Breast epithelium (tissue), 4 donors: ENCODE measurements around the gene NUDT2. TPM values are rescaled to one million over a fixed set of nuclear protein-coding genes. Genes with fewer than 3 reads are reported as not detected.

ENCODE experiments used
- DNase-seq, 2 donors: peaks; one replicate each; pipeline ENCODE4 v3.0.0-alpha.2; 2019; ENCODE audit warnings: low spot score in 2 of 2
- H3K27ac ChIP-seq, 2 donors: fragments of 200-600 bp; sonication (generic) in 1 of 2; one replicate each; pipeline ENCODE4 v1.5.1; 2016 to 2019; ENCODE audit warnings: mild to moderate bottlenecking in 1 of 2
- H3K27me3 ChIP-seq, 2 donors: fragments of 200-600 bp; sonication (generic) in 1 of 2; one replicate each; pipeline versions ENCODE4 v1.5.1 to v1.6.0; 2017 to 2019; ENCODE audit warnings: control low read depth in 1 of 2, mild to moderate bottlenecking in 1 of 2
- H3K36me3 ChIP-seq: fragments of 200-600 bp; one replicate; pipeline ENCODE4 v1.5.1; 2019
- H3K4me1 ChIP-seq, 2 donors: fragments of 200-600 bp; sonication (generic); one replicate each; pipeline ENCODE4 v1.5.1; 2016 to 2019; ENCODE audit warnings: control low read depth in 1 of 2
- H3K4me3 ChIP-seq, 3 donors: fragments of 200-600 bp; sonication (generic); 1 replicate in 2 of 3; 2 replicates in 1 of 3; pipeline ENCODE4 v1.5.1; 2016 to 2019; ENCODE audit warnings: mild to moderate bottlenecking in 3 of 3, moderate library complexity in 2 of 3
- H3K9me3 ChIP-seq, 2 donors: fragments of 200-600 bp; sonication (generic) in 1 of 2; one replicate each; pipeline ENCODE4 v1.5.1; 2016 to 2019; ENCODE audit warnings: control low read depth in 1 of 2
- CTCF ChIP-seq, 3 donors: fragments of 450-650 bp; IDR thresholded peaks; one replicate each; pipeline ENCODE4 v1.5.1; 2016 to 2017; ENCODE audit warnings: antibody characterized with exemption in 3 of 3, mild to moderate bottlenecking in 3 of 3, moderate library complexity in 3 of 3
- POLR2A ChIP-seq: fragments of 450-650 bp; IDR thresholded peaks from one replicate; pipeline ENCODE4 v1.6.1; 2016; ENCODE audit warnings: antibody characterized with exemption, mild to moderate bottlenecking, moderate library complexity
- POLR2AphosphoS5 ChIP-seq, 3 donors: sonication (generic); formaldehyde crosslinking; IDR thresholded peaks; one replicate each; pipeline ENCODE4 v1.6.1; 2017; ENCODE audit warnings: antibody characterized with exemption in 3 of 3
- intact Hi-C: fragments of 100-400 bp; cut with DNase I; formaldehyde crosslinking; loops from one replicate; pipeline ENCODE4 v1.15.1; 2023; ENCODE audit warnings: low total_unique reads
- total RNA-seq, 3 donors: library from RNA; depleted of rRNA; stranded (reverse); fragments of >200 nt; gene quantifications; one replicate each; pipeline ENCODE4 v1.1.0, GENCODE V29; 2016

The NUDT2 gene
- total RNA-seq, 3 donors from 2014 or later: 20.0 to 22.0 (median 21.6) TPM

GRCh38 chr9:34380034-34380510 is 50.7 kb downstream of the NUDT2 start:
- no peaks in the 10 kb centered on the region for H3K27me3 ChIP-seq
- no peaks in the 10 kb centered on the region for H3K36me3 ChIP-seq
- no peak for DNase-seq
- peak overlapping the region; percentile 42 to 76 (median 56) for H3K4me3 ChIP-seq
- no peak for TF ChIP-seq POLR2AphosphoS5 (IDR thresholded peaks at IDR 0.05)
- no peak for TF ChIP-seq CTCF (IDR thresholded peaks at IDR 0.05)
- TF ChIP-seq POLR2A: no peak
- H3K9me3 ChIP-seq: no peaks in the 10 kb centered on the region
- intact Hi-C loops: no loop called here
- peak overlapping the region in 1 of 2 donors; percentile 16 for H3K27ac ChIP-seq
- peaks cover 3 to 6% of the 10 kb centered on the region in 2 donors for H3K4me1 ChIP-seq

GRCh38 chr9:34380511-34381315 is 51.3 kb downstream of the NUDT2 start:
- Histone ChIP-seq H3K4me3 (peak overlapping the region; percentile 42 to 76 (median 56)), H3K27ac (peak overlapping the region in 1 of 2 donors; percentile 30), H3K27me3 (no peaks in the 10 kb centered on the region), H3K4me1 (peaks cover 0 to 6% of the 10 kb centered on the region in 2 donors), H3K36me3 (no peaks in the 10 kb centered on the region), H3K9me3 (no peaks in the 10 kb centered on the region)
- no peak for TF ChIP-seq POLR2AphosphoS5 (IDR thresholded peaks at IDR 0.05)
- TF ChIP-seq POLR2A: no peak
- no peak for TF ChIP-seq CTCF (IDR thresholded peaks at IDR 0.05)
- intact Hi-C loops: no loop called here
- no peak for DNase-seq

GRCh38 chr9:34381323-34381722 is 52.0 kb downstream of the NUDT2 start:
- DNase-seq: no peak
- H3K4me3 ChIP-seq: peak overlapping the region; percentile 42 to 76 (median 56)
- H3K27me3 ChIP-seq: no peaks in the 10 kb centered on the region
- H3K36me3 ChIP-seq: no peaks in the 10 kb centered on the region
- TF ChIP-seq CTCF (IDR thresholded peaks at IDR 0.05) (no peak), POLR2AphosphoS5 (IDR thresholded peaks at IDR 0.05) (no peak), POLR2A (no peak)
- peaks cover 0 to 6% of the 10 kb centered on the region in 2 donors for H3K4me1 ChIP-seq
- intact Hi-C loops: no loop called here
- H3K9me3 ChIP-seq: no peaks in the 10 kb centered on the region
- H3K27ac ChIP-seq: peak overlapping the region in 1 of 2 donors; percentile 30

- H3K4me1 ChIP-seq: peaks cover 0 to 6% of the 10 kb centered on the region in 2 donors
- no peak overlapping the region for H3K4me3 ChIP-seq
- H3K9me3 ChIP-seq: no peaks in the 10 kb centered on the region
- H3K27me3 ChIP-seq: no peaks in the 10 kb centered on the region
- intact Hi-C loops: no loop called here
- no peak for TF ChIP-seq CTCF (IDR thresholded peaks at IDR 0.05)
- TF ChIP-seq POLR2A: no peak
- no peak for TF ChIP-seq POLR2AphosphoS5 (IDR thresholded peaks at IDR 0.05)
- H3K36me3 ChIP-seq: no peaks in the 10 kb centered on the region
- H3K27ac ChIP-seq: no peak overlapping the region
- no peak for DNase-seq
These were observed 52.7 kb downstream of the NUDT2 start for GRCh38 chr9:34382054-34382453.

GRCh38 chr9:34382879-34383278 is 53.5 kb downstream of the NUDT2 start:
- Histone ChIP-seq H3K4me3 (no peak overlapping the region), H3K9me3 (no peaks in the 10 kb centered on the region), H3K36me3 (no peaks in the 10 kb centered on the region), H3K27ac (no peak overlapping the region), H3K4me1 (peaks cover 0 to 6% of the 10 kb centered on the region in 2 donors), H3K27me3 (no peaks in the 10 kb centered on the region)
- no peak for DNase-seq
- TF ChIP-seq POLR2AphosphoS5 (IDR thresholded peaks at IDR 0.05) (no peak), POLR2A (no peak), CTCF (IDR thresholded peaks at IDR 0.05) (no peak)
- intact Hi-C loops: no loop called here
